GM21723 (cell line): Measurements from ENCODE around the gene TTF2.
"Not testable (repeated sequence)": the region's sequence is repeated elsewhere in the genome, so short reads cannot be mapped to it uniquely, and the experiment has no call there.

ENCODE experiments used
- ATAC-seq: cut with Tn5 transposase; IDR thresholded peaks from one replicate; pipeline ENCODE4 v1.9.1; 2021; ENCODE audit warnings: mild to moderate bottlenecking, moderate library complexity; ENCODE audit not compliant: unreplicated experiment

The TTF2 gene

DNA sequence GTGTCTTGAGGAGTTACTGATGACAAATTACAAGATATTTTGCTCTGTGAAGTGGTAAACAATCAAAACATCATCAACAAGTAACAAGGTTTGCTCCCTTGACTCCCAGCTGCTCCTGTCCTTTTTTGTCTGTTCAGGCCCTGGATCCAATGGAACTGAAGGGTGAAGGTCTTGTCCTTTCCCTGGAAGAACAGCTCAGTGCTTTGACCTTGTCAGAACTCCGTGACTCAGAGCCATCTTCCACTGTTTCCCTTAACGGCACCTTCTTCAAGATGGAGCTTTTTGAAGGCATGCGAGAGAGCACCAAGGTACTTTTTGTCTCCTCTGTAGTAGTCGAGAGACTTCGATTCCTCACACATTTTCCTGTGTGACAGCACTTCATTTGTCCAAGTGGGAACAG, 32.5 kb downstream of the TTF2 start:
- no peak for ATAC-seq

DNA sequence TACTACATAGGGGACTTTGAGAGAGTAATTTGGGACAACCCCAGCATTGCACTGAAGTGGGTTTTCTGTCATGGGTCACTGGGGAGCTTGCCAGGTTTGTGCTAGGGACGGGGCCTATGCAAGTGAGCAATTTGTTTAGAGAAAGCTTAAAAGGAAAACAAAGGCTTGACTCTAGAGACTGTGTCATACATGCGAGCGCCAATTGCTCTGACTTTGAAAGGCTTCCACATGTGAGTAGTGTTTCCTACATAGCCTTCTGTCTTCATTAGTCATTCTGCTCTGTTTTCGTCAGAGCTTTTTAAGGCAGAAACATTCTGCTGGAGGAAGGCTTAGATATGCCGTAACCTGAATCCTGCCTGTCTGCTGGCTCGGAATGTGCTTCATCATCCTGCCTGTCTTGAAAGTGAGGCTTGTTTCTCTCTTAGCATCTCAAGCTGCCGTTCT, 33.0 kb downstream of the TTF2 start:
- no peak for ATAC-seq

DNA sequence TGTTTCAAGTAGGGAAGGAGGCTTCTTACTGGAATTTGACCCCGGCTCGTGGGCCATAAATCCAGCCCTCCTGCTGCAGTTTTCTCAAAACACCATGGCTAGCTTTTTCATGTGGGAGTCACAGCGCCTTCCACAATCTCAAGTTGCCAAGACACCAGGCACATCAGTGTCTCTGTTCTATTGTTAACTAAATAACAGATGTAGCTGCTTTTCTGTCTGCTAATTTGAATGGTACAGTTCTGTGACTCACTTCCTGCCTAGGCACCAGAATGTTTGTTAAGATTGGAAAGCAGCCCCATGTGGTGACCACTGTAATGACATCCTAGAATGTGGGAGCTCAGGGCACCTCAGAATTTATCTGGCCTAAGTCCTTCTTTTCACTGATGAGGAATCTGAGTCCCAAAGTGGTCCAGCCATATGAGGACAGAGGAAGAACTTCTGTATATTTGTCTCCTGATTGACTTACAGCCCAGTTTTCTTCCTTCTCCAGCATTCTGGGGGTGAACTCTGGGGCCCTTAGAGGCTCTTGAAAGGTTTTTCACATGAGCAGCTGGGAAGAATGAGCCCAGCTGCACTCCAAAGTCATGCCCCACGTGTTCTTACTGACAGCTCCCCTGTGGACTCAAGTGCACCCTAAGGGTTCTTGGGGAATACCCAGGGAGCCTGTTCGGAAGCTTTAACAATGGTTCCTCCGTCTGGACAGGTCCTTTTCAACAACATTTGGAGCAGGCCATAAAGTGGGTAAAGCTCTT, 33.9 kb downstream of the TTF2 start:
- peak; percentile 73 for ATAC-seq

DNA sequence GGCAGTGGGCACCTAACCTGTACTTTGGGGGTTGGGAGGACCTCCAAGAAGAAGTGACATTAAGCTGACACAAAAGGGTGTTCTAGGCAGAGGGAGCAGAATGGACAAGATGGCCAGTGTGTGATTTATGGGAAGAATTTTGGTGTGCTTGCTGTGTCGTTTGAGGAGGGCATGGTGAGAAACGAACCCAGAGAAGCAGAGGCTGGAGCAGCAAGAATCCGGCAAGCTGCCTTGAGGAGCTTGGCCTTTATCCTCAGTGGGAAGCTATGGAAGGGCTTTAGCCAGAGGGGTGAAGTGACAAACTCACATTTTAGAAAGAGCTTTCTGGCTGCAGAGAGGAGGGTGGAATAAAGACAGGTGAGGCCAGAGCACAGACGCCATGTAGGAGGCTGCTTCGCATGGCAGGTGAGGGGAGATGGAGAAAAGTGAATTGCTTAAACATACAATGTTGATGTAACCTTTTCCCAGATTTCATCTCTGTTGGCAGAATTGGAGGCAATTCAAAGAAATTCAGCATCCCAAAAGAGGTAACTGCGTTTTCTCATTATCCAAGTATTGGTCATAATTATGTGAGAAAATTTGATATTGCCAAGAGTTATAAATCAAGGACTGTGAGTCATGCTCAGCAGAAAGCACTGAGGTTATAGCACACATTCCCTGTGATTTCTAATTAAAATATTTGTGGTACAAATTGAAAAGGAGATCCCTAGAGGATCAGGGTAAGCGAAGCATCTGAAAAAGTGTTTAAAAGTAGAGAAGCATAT, 34.9 kb downstream of the TTF2 start:
- ATAC-seq = no peak

DNA sequence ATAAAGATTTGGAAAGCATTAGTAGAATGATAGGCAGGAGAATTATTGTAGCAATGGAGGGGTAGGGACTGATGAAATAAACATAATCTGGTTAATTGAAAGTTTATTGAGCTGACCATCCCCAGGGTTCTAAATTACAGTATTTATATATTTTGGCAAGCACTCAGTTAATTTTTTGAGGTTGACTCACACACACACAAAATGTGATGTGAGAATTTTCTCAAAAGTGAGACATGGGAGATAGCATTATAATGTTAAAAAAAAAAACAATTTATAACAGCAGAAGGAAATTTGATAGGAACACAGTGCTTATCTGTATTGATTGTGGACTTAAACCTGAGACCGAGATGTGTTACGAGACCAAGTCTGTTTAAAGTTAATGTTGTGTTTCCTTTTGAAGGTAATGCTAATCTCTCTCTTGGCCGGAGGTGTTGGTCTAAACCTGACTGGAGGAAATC, 36.9 kb downstream of the TTF2 start:
- no peak for ATAC-seq

DNA sequence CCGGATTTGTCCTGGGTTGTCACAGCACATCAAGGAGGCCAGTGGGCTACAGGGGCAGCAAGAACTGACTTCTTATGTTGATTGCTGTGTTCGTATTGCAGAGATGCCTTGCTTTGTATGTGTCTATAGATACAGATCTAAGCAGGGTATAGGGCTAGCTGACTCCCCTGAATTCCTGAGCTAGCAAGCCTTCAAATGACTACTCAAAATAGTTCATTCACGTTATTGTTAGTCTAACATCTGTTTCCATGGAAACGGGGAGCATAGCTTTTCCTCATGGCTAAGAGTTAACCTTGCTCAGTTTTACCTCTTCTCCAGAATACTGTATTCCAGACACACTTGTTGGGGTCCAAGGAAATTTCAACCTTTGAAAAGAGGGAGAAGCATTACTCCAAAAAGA, 37.3 kb downstream of the TTF2 start:
- ATAC-seq = no peak

DNA sequence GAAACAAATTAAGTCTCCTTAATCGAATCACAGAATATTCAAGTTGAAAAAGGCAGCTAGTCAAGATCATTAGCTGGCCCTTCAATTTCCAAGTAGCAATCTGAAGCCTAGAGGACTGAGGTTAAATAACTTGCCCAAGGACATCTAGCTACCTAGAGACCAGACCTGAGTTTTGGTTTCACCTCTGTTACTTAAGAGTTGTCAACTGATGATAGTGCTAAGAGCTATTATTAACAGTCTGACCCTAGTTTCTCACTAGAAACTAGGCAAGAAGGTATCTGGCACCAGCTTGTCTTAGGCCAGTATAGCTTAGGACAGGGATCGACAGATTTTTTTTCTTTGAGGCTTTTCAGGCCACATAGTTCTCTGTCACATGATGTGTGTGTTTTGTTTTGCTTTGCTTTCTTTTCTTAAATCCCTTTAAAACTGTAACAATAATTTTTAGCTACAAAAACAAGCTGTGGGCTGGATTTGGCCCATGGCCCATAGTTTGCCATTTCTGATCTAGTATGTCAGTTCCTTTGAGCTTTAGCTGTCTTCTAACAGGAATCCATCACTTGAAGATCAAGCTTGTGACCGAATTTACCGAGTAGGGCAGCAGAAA, 38.3 kb downstream of the TTF2 start:
- no peak for ATAC-seq

DNA sequence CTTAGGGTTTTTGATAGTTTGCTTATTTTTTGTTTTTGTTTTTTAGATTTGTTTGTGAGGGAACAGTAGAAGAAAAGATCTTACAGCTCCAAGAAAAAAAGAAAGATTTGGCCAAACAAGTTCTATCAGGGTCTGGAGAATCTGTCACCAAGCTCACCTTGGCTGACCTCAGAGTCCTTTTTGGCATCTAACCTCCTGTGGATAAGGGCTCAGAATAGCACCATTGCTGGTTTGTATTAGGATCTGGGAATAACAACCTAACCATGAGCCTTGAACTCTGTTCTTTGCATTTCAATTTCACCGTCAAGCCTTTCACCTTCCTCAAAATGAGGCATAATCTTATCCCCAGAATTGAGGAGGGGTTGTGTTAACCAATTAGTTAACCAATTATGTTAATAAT, 41.2 kb downstream of the TTF2 start:
- no peak for ATAC-seq

DNA sequence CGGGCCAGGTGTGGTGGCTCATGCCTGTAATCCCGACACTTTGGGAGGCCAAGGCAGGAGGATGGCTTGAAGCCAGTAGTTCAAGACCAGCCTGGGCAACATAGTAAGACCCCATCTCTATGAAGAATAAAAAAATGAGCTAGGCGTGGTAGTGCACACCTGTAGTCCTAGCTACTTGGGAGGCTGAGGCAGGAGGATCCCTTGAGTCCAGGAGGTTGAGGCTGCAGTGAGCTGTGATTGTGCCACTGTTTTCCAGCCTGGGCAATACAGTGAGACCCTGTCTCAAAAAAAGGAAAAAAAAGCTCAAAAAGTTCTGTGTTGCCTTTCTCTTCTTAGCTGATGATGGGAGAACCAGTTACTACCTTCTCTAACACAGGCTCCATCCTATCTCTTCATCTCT, 41.7 kb downstream of the TTF2 start:
- not testable (repeated sequence) for ATAC-seq

DNA sequence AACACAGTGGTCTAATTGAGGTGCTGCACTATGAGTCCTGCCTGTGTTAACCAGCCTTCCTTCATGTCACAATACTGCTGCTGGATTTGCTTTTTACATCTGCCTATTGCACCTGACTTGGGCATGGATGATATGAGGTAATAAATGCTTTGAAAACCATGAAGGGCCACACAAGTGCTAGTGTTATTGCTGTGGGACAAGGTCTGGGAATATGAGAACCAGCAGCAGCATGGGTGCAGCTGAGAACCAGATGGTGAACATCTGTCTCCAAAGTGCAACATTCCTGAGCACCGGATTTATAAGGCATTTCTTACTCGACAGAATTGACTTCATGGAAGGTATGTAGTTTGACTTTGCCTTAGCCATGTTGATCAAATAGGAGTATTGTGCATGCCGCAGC, 44.9 kb downstream of the TTF2 start:
- ATAC-seq = no peak

DNA sequence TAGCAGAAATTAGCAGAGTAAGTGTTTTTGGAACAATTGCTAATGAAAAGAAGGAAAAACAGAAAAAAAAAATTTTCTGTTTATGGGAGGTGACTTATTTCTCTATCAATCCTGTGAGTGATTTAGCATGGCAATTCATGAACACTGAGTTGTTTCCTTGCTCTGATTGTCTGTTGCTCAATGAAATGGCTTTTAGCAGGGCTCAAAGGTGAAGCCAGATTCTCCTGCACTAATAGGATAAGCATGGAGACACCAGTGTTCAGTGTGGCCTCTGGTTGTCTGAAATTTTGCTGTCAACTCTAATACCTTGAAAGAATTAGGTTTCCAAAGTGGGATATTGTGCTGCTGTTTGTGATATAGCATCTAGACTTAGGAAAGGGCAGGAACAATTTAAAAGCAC, 45.6 kb downstream of the TTF2 start:
- no peak for ATAC-seq

DNA sequence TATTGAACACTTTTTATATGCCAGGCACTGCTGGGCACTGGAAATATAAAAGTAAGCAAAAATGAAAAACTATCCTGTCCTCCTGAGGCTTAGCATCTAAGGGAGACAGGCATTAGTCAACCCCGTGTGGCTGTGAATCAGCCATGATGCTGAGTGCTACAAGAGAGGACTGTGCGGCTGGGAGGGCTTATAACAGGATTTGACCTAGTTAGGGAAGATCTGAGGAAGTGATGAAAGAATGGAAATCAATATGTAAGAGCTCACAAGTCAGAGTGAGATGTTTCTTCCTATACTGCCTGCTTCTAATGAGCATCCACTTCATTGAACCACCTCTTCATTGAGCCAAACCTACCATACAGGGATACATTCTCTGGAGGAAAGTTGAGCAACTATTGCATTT, 46.4 kb downstream of the TTF2 start:
- ATAC-seq = no peak

DNA sequence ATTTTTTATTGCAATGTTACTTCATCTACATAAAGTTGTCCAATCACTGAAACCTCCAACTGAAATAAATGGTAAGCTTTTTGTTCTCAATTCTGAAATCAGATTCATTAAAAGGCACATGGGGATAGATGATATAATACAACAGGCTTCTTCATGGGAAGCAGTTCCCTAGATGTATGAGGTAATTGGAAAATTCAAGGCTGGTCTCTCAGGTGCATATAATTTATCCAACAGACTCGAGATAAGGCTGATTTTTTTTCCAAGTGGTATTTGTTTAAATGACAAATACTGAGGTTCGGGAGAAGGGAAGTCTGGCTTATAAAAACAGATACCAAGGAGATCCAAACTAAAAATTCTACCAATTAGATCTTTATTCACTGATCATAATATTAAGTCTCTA, 47.2 kb downstream of the TTF2 start:
- no peak for ATAC-seq

DNA sequence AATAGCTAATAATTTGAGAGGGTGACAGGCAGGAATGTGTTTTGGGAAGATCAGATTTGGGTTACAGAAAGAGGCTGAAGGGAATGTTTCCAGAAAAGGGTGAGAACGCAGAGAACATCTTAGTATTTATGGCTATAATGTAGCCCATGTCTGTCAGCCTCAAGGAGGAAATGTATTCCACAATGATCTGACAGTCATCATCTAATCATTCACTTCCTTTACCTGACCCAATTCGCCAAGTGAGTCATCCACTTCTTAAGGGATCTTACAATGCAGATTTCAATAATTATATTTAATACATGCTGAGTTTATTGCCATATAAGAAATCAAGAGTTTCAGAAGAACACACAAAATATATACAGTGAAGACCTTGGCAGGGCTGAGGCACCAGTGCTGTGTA, 50.6 kb downstream of the TTF2 start:
- no peak for ATAC-seq

DNA sequence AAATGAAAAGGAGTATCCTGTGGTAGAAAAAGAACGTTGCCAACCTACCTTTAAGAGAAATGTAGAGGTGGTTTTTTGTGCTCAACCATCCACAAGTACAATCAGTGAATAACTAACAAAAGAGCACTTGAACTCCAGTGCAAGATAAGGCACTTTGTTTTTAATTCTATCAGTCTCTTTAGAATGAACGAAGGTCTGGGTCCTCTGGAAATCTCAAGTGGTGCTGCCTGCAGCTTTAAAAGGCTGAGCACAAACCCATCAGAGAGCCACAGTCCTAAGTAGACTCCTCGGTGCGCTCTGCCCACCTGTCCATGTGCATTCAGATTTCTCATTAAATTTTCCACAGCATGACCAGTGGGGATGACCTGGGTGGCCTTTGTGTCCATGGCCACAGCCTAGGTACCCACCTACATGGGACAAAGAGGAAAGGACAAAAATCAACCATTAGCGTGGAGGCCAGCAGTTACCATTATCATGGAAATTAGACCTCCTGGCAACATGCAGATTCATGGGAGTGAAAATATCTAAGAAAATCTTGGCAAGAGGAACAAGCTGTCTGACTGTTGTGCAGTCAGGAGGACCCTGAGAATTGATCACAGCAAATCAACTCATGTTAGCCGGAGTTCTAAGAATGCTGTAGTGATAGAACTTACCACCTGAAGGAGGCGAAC, 52.1 kb downstream of the TTF2 start:
- no peak for ATAC-seq

DNA sequence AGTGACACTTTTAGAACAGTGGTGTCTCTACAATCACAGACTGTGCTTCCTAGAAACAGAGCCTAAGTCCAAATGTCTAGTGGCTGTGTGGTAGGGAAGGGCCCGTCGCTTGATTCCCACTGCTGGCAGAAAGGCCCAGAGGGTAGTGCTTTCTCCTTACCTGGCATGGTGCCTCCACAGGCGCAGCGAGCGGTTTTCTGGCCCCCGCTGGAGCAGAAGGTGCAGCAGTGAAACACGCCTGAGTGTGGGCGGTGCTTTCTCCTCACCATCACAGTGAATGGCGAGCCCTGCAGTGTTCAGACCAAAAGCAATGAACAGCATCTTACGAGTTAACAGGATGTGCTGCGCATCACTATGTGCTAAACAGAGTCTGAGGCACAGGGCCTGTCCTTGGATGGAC, 53.1 kb downstream of the TTF2 start:
- ATAC-seq = no peak

DNA sequence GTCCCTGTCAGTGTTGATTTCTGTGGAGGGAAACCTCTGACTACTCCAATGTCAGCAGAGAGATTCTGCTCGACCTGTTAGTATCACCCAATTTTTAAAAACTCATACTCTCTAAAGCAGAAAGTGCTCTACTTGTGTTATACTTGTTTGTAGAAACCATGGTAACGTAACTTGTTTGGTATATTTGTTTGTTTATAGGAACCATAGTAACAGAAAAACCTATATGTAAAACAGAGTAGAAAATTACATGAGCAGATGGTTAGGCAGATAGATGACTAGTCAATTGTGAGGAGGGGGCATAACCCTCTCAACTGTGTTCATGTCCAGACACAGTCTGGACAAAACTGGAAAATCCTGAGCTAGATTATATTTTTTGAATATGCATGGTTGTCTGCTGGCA, 54.8 kb downstream of the TTF2 start:
- no peak for ATAC-seq

DNA sequence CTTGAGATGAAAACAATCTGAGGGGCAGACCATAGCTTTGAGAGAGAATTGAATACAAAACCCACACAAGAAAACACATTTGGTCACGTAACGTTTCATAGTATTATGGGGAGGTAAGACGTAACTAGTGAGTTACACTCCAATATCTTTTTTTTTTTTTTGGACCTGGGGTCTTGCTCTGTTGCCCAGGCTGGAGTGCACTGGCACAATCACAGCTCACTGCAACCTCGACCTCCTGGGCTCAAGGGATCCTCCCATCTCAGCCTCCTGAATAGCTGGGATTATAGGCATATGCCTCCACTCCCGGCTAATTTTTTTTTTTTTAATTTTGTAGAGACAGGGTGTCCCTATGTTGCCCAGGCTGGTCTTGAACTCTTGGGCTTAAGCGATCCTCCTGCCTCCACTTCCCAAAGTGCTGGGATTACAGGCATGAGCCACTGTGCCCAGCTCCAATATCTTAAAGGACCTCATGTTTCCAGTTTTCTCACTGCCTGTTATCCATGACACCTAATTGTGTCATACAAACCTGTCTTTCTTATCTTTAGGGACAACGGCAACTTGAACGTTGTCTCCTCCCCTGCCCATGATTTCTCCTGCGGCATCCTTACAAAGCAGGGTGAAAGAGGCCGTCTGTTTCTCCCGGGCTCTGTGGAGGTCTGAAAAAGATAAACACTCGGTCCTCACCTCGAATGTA, 56.1 kb downstream of the TTF2 start:
- no peak for ATAC-seq

DNA sequence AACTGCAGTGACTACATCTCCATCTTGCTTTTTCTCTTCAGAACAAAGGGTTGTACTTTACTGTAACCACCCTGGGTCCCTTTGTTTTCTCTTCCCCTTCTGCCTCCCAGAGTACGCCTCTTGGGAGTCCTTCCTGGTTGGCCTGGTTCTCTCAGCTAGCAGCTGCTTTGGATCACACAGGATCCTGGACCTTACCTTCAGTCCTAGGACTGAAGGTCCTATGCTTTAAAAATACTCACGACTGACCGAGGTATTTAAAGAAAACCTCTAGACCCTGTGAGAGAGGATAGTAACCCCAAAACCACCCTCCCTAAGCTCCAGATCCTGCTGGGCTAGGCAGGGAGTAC, 56.6 kb downstream of the TTF2 start:
- ATAC-seq = no peak

DNA sequence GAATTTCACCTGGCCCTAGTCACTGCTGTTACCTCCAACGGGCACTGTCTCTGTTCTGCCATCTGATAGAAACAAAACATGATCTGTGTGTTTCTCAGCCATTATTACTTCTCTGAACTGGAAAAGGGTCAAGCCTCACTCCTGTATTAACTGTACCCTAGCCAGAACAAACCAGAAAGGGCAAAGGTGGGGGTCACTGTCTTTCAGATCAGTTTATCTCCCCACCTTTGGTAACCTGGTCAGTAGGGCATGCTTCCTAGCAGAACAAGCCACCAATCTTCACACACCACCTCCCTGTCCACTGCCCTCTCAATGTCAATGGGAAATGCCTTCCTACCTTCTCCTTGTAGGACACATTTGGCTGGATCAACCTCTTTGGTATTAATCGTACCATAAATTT, 57.6 kb downstream of the TTF2 start:
- ATAC-seq = no peak

DNA sequence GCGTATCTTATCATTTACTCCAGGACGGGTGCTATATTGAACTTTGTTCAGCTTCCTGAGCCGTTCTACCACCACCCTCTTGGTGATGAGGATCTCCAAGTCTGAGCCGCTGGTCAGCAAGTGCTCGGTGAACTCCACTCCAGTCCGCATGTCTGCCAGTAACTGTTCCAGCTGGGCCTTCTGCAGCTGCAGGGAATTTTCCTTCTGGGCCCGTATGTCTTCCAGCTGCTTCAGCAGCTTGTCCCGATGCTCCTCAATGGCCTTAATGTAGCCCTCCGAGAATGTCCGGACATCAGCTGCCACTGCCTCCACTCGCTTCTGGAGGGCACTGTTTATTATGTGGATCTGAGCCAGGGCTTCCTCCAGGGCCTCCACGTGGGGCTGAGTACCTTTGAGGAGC, 58.0 kb downstream of the TTF2 start:
- no peak for ATAC-seq
